Adrenal gland (tissue), 12 donors: ENCODE measurements around the gene TMEM50A. TPM values are rescaled to one million over a fixed set of nuclear protein-coding genes. Genes with fewer than 3 reads are reported as not detected.
"Not testable (repeated sequence)": the region's sequence is repeated elsewhere in the genome, so short reads cannot be mapped to it uniquely, and the experiment has no call there.

Experiments
- DNase-seq, 7 donors: peaks; one replicate each; pipeline ENCODE4 v3.0.0-alpha.2; 2019 to 2020
- H3K27ac ChIP-seq, 5 donors: fragments of 200-600 bp; sonication (generic) in 4 of 5; 1 replicate in 3 of 5; 2 replicates in 2 of 5; pipeline versions ENCODE4 v1.5.1 to v1.8.0; 2016 to 2020; ENCODE audit warnings: mild to moderate bottlenecking in 1 of 5
- H3K27me3 ChIP-seq: fragments of 200-600 bp; 2 replicates; pipeline ENCODE4 v1.8.0; 2021
- H3K36me3 ChIP-seq, 2 donors: fragments of 200-600 bp; replicated peaks in 1 of 2; 1 replicate in 1 of 2; 2 replicates in 1 of 2; pipeline versions ENCODE4 v1.5.1 to v1.8.0; 2018 to 2022
- H3K4me1 ChIP-seq, 2 donors: fragments of 200-600 bp; replicated peaks in 1 of 2; 1 replicate in 1 of 2; 2 replicates in 1 of 2; pipeline versions ENCODE4 v1.5.1 to v1.8.0; 2018 to 2021
- H3K4me3 ChIP-seq, 4 donors: fragments of 200-600 bp; sonication (generic) in 3 of 4; one replicate each; pipeline ENCODE4 v1.5.1; 2016 to 2018
- H3K9me3 ChIP-seq, 3 donors: fragments of 200-600 bp; sonication (generic) in 1 of 3; replicated peaks in 1 of 3; 1 replicate in 2 of 3; 2 replicates in 1 of 3; pipeline versions ENCODE4 v1.5.1 to v1.8.0; 2016 to 2021
- WGBS, 4 donors: extraction: QIAGEN DNeasy Blood & Tissue Kit in 2 of 4; methylation state at CpG; one replicate each; pipeline versions ENCODE4 v1.1.5 to v1.1.7; 2013 to 2017; 5-methylcytosine and 5-hydroxymethylcytosine counted together
- intact Hi-C, 2 donors: fragments of 100-400 bp; cut with DNase I; formaldehyde crosslinking; loops; one replicate each; pipeline versions ENCODE4 v1.14.1 to v1.15.0; 2022 to 2023
- polyA plus RNA-seq, 3 donors: library from polyadenylated mRNA; stranded (reverse); fragments of 200-250 nt in 2 of 3; fragments of 350-450 nt in 1 of 3; fragmentation: Illumina TruSeq in 1 of 3; extraction: RNeasy Lipid Tissue Mini Kit (QIAGEN cat#74804) in 1 of 3; gene quantifications; one replicate each; pipeline ENCODE4 v1.2.3, GENCODE V29; 2013 to 2014
- total RNA-seq, 9 donors: library from RNA; depleted of rRNA in 4 of 9; stranded (reverse); fragments of >200 nt in 4 of 9; fragments of 120-200 nt in 1 of 9; fragmentation: NEBNext Ultra II Directional in 1 of 9; extraction: Animal tissue kit (Norgen Biotek cat#: 25700) in 1 of 9; gene quantifications; one replicate each; pipeline versions ENCODE4 v1.1.0 to v1.2.4, GENCODE V29; 2013 to 2023
- donor health status: healthy with polysubstance abuse.
- donor health status: Bipolar disorder and iron deficiency.
- donor health status: DM: yes; HTN: yes; CAD: no.
- donor health status: DM: no; HTN: no; CAD: no.
- donor health status: DM: no; HTN: no; CAD: no.
- donor health status: DM: yes; HTN: yes; CAD: no.

TMEM50A gene
- total and polyA plus RNA-seq, 12 donors = 77.5 to 230 (median 154) TPM

GRCh38 chr1:25409641-25410427 is 71.7 kb downstream of the TMEM50A start:
- H3K27me3 ChIP-seq, H3K4me3 ChIP-seq, H3K27ac ChIP-seq, H3K4me1 ChIP-seq, H3K9me3 ChIP-seq, intact Hi-C loops, H3K36me3 ChIP-seq, DNase-seq: not testable (repeated sequence)
- 87 to 94% (median 88%) methylated on average over 8 to 10 of the region's 10 CpGs for WGBS, 4 donors

Other genes starting within 250 kb of the TMEM50A start
- 10 to 100 TPM; 34.8 to 71.8 (median 53.8) TPM for gene SYF2, start 105.8 kb upstream of the TMEM50A start, total RNA-seq
- 10 to 100 TPM; 72.4 to 86.3 (median 76.2) TPM for gene SYF2, start 105.8 kb upstream of the TMEM50A start, polyA plus RNA-seq
- 100 to 1,000 TPM in 6 of 9 donors, 10 to 100 TPM in 3; 22.8 to 165 (median 104) TPM for gene RSRP1, start 90.9 kb upstream of the TMEM50A start, total RNA-seq
- gene RSRP1, start 90.9 kb upstream of the TMEM50A start, polyA plus RNA-seq = 100 to 1,000 TPM in 2 of 3 donors, 10 to 100 TPM in 1; 79.8 to 663 (median 292) TPM
- under 1 TPM in 3 of 9 donors, not detected in 6; 0.23 to 0.94 (median 0.69) TPM for gene RHD, start 65.8 kb upstream of the TMEM50A start, total RNA-seq
- gene RHD, start 65.8 kb upstream of the TMEM50A start, polyA plus RNA-seq = under 1 TPM in 2 of 3 donors, not detected in 1; 0.05 to 0.07 TPM
- gene RHCE, start 82.5 kb downstream of the TMEM50A start, total RNA-seq = 1 to 10 TPM in 4 of 9 donors, under 1 TPM in 1, not detected in 4; 0.61 to 4.0 (median 1.1) TPM
- under 1 TPM in 2 of 3 donors, not detected in 1; 0.59 to 0.71 TPM for gene RHCE, start 82.5 kb downstream of the TMEM50A start, polyA plus RNA-seq
- gene MACO1, start 92.6 kb downstream of the TMEM50A start, total RNA-seq = 10 to 100 TPM; 25.2 to 48.4 (median 30.7) TPM
- 10 to 100 TPM; 15.1 to 45.4 (median 20.7) TPM for gene MACO1, start 92.6 kb downstream of the TMEM50A start, polyA plus RNA-seq
- gene LDLRAP1, start 205.3 kb downstream of the TMEM50A start, total RNA-seq = 10 to 100 TPM in 8 of 9 donors, 1 to 10 TPM in 1; 6.8 to 39.1 (median 28.0) TPM
- 10 to 100 TPM; 19.0 to 25.6 (median 21.4) TPM for gene LDLRAP1, start 205.3 kb downstream of the TMEM50A start, polyA plus RNA-seq